Small intestine (tissue), 7 donors: Measurements from ENCODE around the gene LMF1. TPM values are rescaled to one million over a fixed set of nuclear protein-coding genes. Genes with fewer than 3 reads are reported as not detected.

Experiments used
- DNase-seq, 2 donors: peaks; one replicate each; pipeline versions ENCODE4 v3.0.0 to v3.0.0-alpha.2; 2013
- FAIRE-seq: peaks from 2 replicates; lab custom pipeline; 2012; peaks lifted over from hg19 to GRCh38; lab: Jason Lieb, UNC
- H3K27ac ChIP-seq, 3 donors: one replicate each; pipeline ENCODE4 v1.5.1; 2013; ENCODE audit warnings: low read length in 2 of 3, mild to moderate bottlenecking in 2 of 3, control low read depth in 1 of 3, inconsistent platforms in 1 of 3, low read depth in 1 of 3, moderate library complexity in 1 of 3
- H3K27me3 ChIP-seq, 3 donors: one replicate each; pipeline ENCODE4 v1.6.1; 2013; ENCODE audit warnings: low read length in 3 of 3, inconsistent platforms in 1 of 3; ENCODE audit not compliant: control insufficient read depth in 3 of 3, insufficient read depth in 3 of 3
- H3K36me3 ChIP-seq, 3 donors: one replicate each; pipeline ENCODE4 v1.6.1; 2013; ENCODE audit warnings: low read length in 3 of 3, inconsistent platforms in 1 of 3, low read depth in 1 of 3, mild to moderate bottlenecking in 1 of 3, moderate library complexity in 1 of 3; ENCODE audit not compliant: control insufficient read depth in 3 of 3, insufficient read depth in 2 of 3
- H3K4me1 ChIP-seq, 3 donors: one replicate each; pipeline ENCODE4 v1.6.1; 2013; ENCODE audit warnings: low read length in 2 of 3, inconsistent platforms in 1 of 3, low read depth in 1 of 3, mild to moderate bottlenecking in 1 of 3, moderate library complexity in 1 of 3; ENCODE audit not compliant: control insufficient read depth in 3 of 3, insufficient read depth in 2 of 3
- H3K4me3 ChIP-seq, 3 donors: one replicate each; pipeline ENCODE4 v1.5.1; 2013; ENCODE audit warnings: low read length in 3 of 3, control low read depth in 1 of 3, inconsistent platforms in 1 of 3, low read depth in 1 of 3, mild to moderate bottlenecking in 1 of 3, moderate library complexity in 1 of 3
- H3K9me3 ChIP-seq, 2 donors: one replicate each; pipeline ENCODE4 v1.6.1; 2013; ENCODE audit warnings: low read depth in 1 of 2, low read length in 1 of 2; ENCODE audit not compliant: control insufficient read depth in 2 of 2, insufficient read depth in 1 of 2
- WGBS, 3 donors: extraction: QIAGEN DNeasy Blood & Tissue Kit; methylation state at CpG; one replicate each; pipeline ENCODE4 v1.1.7; 2013; 5-methylcytosine and 5-hydroxymethylcytosine counted together
- polyA plus RNA-seq, 4 donors: library from polyadenylated mRNA; stranded (reverse) in 3 of 4; unstranded in 1 of 4; fragments of 200-250 nt in 3 of 4; fragments of 120-200 nt in 1 of 4; gene quantifications; one replicate each; pipeline versions ENCODE4 v1.2.1 to v1.2.3, GENCODE V29; 2013
- donor health status: healthy with polysubstance abuse.
- donor health status: control.
- donor health status: control.
- donor health status: Bipolar disorder and iron deficiency.
- donor health status: healthy.

Gene LMF1
- polyA plus RNA-seq, 4 donors, result 8.2 to 18.0 (median 9.2) TPM

GRCh38 chr16:967546-968295, 3.1 kb downstream of the LMF1 start:
- no peak for FAIRE-seq
- WGBS, 3 donors, result 96% methylated on average over 41 of the region's 41 CpGs
- DNase-seq, result no peak

GRCh38 chr16:967077-967541, 3.7 kb downstream of the LMF1 start:
- no peak for FAIRE-seq

More at GRCh38 chr16:967546-968295, 3.1 kb downstream of the LMF1 start:
- H3K27ac ChIP-seq, result no peak overlapping the region
- H3K4me3 ChIP-seq, result no peak overlapping the region
- peaks cover 0 to 7% (median 3%) of the 10 kb centered on the region in 3 donors for H3K4me1 ChIP-seq
- peaks cover 0 to 5% (median 0%) of the 10 kb centered on the region in 3 donors for H3K27me3 ChIP-seq
- H3K36me3 ChIP-seq, result peaks cover 0 to 33% (median 0%) of the 10 kb centered on the region in 3 donors
- H3K9me3 ChIP-seq, result peaks cover 0 to 21% of the 10 kb centered on the region in 2 donors

GRCh38 chr16:966505-966904, 4.3 kb downstream of the LMF1 start:
- peaks cover 0 to 19% of the 10 kb centered on the region in 2 donors for H3K9me3 ChIP-seq
- WGBS, 3 donors, result 97 to 98% (median 98%) methylated on average over 10 of the region's 10 CpGs
- peaks cover 0 to 4% (median 0%) of the 10 kb centered on the region in 3 donors for H3K27me3 ChIP-seq
- H3K4me1 ChIP-seq, result peaks cover 0 to 7% (median 3%) of the 10 kb centered on the region in 3 donors
- DNase-seq (no peak), FAIRE-seq (no peak)
- peaks cover 0 to 33% (median 0%) of the 10 kb centered on the region in 3 donors for H3K36me3 ChIP-seq
- no peak overlapping the region for H3K4me3 ChIP-seq
- H3K27ac ChIP-seq, result no peak overlapping the region

More at GRCh38 chr16:967077-967541, 3.7 kb downstream of the LMF1 start:
- Histone ChIP-seq H3K36me3 (peaks cover 0 to 33% (median 0%) of the 10 kb centered on the region in 3 donors), H3K27ac (no peak overlapping the region), H3K9me3 (peaks cover 0 to 21% of the 10 kb centered on the region in 2 donors), H3K4me3 (no peak overlapping the region), H3K4me1 (peaks cover 0 to 7% (median 3%) of the 10 kb centered on the region in 3 donors), H3K27me3 (peaks cover 0 to 5% (median 0%) of the 10 kb centered on the region in 3 donors)
- DNase-seq, result no peak
- 91 to 96% (median 94%) methylated on average over 20 of the region's 20 CpGs for WGBS, 3 donors

- no peak overlapping the region for H3K4me3 ChIP-seq
- WGBS, 3 donors, result 95 to 98% (median 95%) methylated on average over 18 of the region's 18 CpGs
- peaks cover 0 to 17% of the 10 kb centered on the region in 2 donors for H3K9me3 ChIP-seq
- no peak for FAIRE-seq
- no peaks in the 10 kb centered on the region for H3K27me3 ChIP-seq
- peaks cover 0 to 3% (median 3%) of the 10 kb centered on the region in 3 donors for H3K4me1 ChIP-seq
- H3K27ac ChIP-seq, result no peak overlapping the region
- DNase-seq, result no peak
- peaks cover 0 to 33% (median 0%) of the 10 kb centered on the region in 3 donors for H3K36me3 ChIP-seq
Observed at GRCh38 chr16:966035-966434, 4.7 kb downstream of the LMF1 start.

- no peak for FAIRE-seq
- H3K4me3 ChIP-seq, result no peak overlapping the region
- no peak for DNase-seq
- peaks cover 0 to 17% of the 10 kb centered on the region in 2 donors for H3K9me3 ChIP-seq
- WGBS, 3 donors, result 92 to 100% (median 97%) methylated on average over 4 of the region's 4 CpGs
- no peaks in the 10 kb centered on the region for H3K27me3 ChIP-seq
- H3K27ac ChIP-seq, result no peak overlapping the region
- peaks cover 0 to 3% (median 3%) of the 10 kb centered on the region in 3 donors for H3K4me1 ChIP-seq
- peaks cover 0 to 33% (median 0%) of the 10 kb centered on the region in 3 donors for H3K36me3 ChIP-seq
Observed at GRCh38 chr16:965487-965886, 5.3 kb downstream of the LMF1 start.

- no peak for FAIRE-seq
- Histone ChIP-seq H3K4me1 (peaks cover 0 to 3% (median 3%) of the 10 kb centered on the region in 3 donors), H3K9me3 (peaks cover 0 to 17% of the 10 kb centered on the region in 2 donors), H3K27me3 (no peaks in the 10 kb centered on the region), H3K27ac (peak overlapping the region in 1 of 3 donors; percentile 47), H3K4me3 (no peak overlapping the region), H3K36me3 (peaks cover 0 to 33% (median 0%) of the 10 kb centered on the region in 3 donors)
- 96% methylated on average over 13 of the region's 13 CpGs for WGBS, 3 donors
- DNase-seq, result no peak
Observed at GRCh38 chr16:965036-965395, 5.8 kb downstream of the LMF1 start.

GRCh38 chr16:964356-965035, 6.3 kb downstream of the LMF1 start:
- FAIRE-seq (no peak), DNase-seq (peak in 1 of 2 donors; percentile 18)
- peaks cover 0 to 17% of the 10 kb centered on the region in 2 donors for H3K9me3 ChIP-seq
- 72 to 87% (median 75%) methylated on average over 27 of the region's 27 CpGs for WGBS, 3 donors
- peaks cover 0 to 2% (median 0%) of the 10 kb centered on the region in 3 donors for H3K4me1 ChIP-seq
- H3K4me3 ChIP-seq, result peak overlapping the region in 1 of 3 donors; percentile 5
- peak overlapping the region in 2 of 3 donors; percentile 24 to 47 for H3K27ac ChIP-seq
- peaks cover 0 to 33% (median 0%) of the 10 kb centered on the region in 3 donors for H3K36me3 ChIP-seq
- no peaks in the 10 kb centered on the region for H3K27me3 ChIP-seq

- WGBS, 3 donors, result 68 to 82% (median 69%) methylated on average over 17 of the region's 17 CpGs
- Histone ChIP-seq H3K9me3 (peaks cover 0 to 17% of the 10 kb centered on the region in 2 donors), H3K27me3 (no peaks in the 10 kb centered on the region), H3K36me3 (peaks cover 0 to 30% (median 0%) of the 10 kb centered on the region in 3 donors), H3K4me3 (peak overlapping the region in 1 of 3 donors; percentile 9), H3K4me1 (no peaks in the 10 kb centered on the region), H3K27ac (peak overlapping the region in 1 of 3 donors; percentile 75)
- DNase-seq, result no peak
- FAIRE-seq, result no peak
Observed at GRCh38 chr16:963913-964312, 6.9 kb downstream of the LMF1 start.
